GM21515 (cell line): ENCODE data around the gene HSBP1L1.

ENCODE experiments used
- ATAC-seq: cut with Tn5 transposase; IDR thresholded peaks from one replicate; pipeline ENCODE4 v1.9.1; 2021; ENCODE audit not compliant: unreplicated experiment

The HSBP1L1 gene

GRCh38 chr18:79928563-79928960, 35.9 kb upstream of the HSBP1L1 start:
- ATAC-seq: no peak

GRCh38 chr18:79930020-79930642, 34.3 kb upstream of the HSBP1L1 start:
- no peak for ATAC-seq

- ATAC-seq: no peak
Measured at GRCh38 chr18:79931475-79931874, 33.0 kb upstream of the HSBP1L1 start.

GRCh38 chr18:79932907-79933306, 31.5 kb upstream of the HSBP1L1 start:
- ATAC-seq: no peak

- no peak for ATAC-seq
Measured at GRCh38 chr18:79933765-79934164, 30.7 kb upstream of the HSBP1L1 start.

DNA sequence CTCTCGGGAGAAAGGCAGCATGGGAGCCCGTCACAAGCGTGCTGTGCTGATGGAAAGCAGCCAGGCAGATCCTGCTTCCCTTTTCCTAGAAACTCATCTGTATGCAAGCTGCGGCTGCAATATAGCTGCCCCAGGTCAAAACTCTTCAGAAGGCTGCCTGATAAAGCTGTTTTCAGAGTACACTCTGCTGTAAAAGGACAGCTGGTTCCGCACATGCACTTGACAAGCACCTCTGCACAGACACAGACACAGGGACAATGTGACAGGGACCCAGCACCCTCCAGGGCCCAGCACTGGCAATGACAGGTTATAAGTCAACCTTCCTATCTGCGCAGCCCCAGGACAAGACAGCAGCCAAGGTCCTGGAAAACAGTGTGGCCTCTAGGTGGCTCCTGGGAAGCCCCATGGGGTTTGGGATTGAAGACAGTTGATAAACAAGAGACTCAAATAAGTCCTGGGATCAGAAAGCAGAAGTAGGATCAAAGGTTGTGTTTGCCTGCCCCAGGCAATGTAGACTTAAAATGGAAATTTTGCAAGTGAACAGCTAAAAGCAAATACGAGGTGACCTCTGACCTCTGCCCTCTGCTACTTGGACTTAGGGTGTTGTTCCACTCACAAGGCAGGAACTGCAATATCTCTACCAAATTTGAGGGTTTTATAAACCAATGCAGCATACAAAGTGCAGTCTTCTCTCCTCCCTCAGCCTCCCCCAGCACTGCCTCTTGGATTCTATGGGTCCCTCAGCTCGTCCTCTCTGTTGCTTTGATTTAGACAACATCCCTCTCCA, 29.9 kb upstream of the HSBP1L1 start:
- no peak for ATAC-seq

GRCh38 chr18:79935098-79935480, 29.4 kb upstream of the HSBP1L1 start:
- no peak for ATAC-seq

GRCh38 chr18:79935499-79935898, 28.9 kb upstream of the HSBP1L1 start:
- ATAC-seq: no peak

DNA sequence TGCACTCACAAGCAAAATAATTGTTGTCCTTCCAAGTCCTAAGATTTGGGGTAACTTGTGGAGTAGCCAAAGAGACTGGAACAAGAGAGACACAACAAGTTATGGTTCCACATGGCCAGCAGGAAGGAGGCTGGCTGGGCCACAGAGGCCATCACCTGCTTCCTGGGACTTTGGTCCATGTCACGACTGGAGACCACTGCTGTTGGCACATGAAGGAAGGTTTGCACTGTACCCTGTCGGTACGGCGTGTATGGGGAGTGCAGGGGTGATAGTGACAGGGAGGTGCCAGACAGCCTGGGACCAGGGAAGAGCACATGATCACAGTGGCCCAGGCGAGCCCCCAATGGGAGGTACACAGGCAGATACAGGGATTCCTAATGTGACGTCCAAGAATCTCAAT, 28.5 kb upstream of the HSBP1L1 start:
- no peak for ATAC-seq

GRCh38 chr18:79936641-79937040, 27.8 kb upstream of the HSBP1L1 start:
- no peak for ATAC-seq

GRCh38 chr18:79937103-79937860, 27.2 kb upstream of the HSBP1L1 start:
- ATAC-seq: no peak

DNA sequence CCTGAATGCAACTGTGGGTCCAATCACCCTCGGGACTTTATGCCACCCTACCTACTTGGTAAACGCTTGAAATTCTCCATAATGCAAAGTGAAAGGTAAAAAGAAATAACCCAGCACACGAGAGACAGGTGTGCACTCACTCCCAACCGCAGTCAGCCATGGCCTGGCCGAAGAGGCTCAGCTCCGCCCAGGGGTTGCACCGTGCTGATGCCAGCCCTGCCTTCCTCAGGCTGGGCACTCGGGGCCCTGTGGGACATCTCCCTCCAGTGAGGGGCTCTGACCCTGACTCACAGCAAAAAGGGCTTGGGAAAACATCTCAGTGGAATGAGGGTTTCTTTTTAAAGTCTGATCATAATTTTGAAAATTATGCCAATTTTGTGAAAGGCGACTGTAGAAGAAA, 26.2 kb upstream of the HSBP1L1 start:
- no peak for ATAC-seq

- no peak for ATAC-seq
Measured at GRCh38 chr18:79939096-79939495, 25.3 kb upstream of the HSBP1L1 start.

- no peak for ATAC-seq
Measured at GRCh38 chr18:79940126-79940813, 24.2 kb upstream of the HSBP1L1 start.

GRCh38 chr18:79940814-79941472, 23.5 kb upstream of the HSBP1L1 start:
- ATAC-seq: no peak

GRCh38 chr18:79941473-79942119, 22.8 kb upstream of the HSBP1L1 start:
- no peak for ATAC-seq

- ATAC-seq: no peak
Measured at GRCh38 chr18:79942211-79942610, 22.2 kb upstream of the HSBP1L1 start.

DNA sequence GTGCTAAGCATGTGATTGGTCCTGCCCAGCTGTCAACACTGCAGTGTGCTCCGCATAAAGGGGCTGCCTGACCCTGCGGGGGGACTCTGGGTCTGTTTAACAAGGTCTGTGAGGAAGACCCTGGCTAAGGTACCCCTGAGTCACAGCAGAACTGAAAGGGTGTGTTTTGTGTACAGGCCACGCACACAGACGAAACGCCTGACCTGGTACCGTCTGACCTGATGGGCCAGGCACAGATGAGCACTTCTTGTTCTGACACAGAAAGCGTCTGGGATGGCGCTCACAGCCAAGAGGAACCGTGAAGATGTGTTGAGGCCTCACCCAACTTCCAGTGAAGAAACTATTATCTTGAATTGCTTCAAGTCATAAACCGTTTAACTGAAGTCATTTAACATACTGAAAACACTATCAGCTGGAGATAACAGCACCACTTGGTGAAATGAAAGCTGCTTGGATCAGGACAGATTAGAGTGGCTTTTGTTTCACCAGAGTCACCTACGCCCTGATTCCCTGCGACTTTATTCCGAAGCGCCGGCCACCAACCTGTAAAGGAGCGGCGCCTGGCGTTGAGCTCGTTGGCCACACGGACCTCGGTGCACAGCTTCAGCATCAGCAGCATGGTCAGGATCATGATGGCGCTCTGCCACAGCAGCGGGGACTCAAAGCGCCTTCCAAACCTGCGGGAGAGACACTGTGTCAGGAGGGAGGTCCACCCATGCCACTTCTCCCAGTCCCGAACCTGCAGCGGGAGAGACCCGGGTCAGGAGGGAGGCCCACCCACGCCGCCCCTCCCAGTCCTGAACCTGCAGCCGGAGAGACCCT, 21.4 kb upstream of the HSBP1L1 start:
- ATAC-seq: no peak

GRCh38 chr18:79943608-79944125, 20.8 kb upstream of the HSBP1L1 start:
- no peak for ATAC-seq
